ENCODE data around the gene PYCR2.

The PYCR2 gene

GRCh38 chr1:225921734-225922709 is 2.0 kb downstream of the PYCR2 start:
- 96% methylated on average over 21 of the region's 23 CpGs for whole genome bisulfite sequencing (ENCODE audit: insufficient coverage)
- H3K9me3 ChIP-seq (ENCODE audit: control extremely low read depth in 1 of 5, control insufficient read depth in 4 of 5, insufficient read depth in 2 of 5, low read depth in 1 of 5, low read length in 4 of 5) = no peaks in the 10 kb centered on the region
- no peak for DNase-seq
- ChIA-PET POLR2A (no interaction called here), CTCF (interaction anchor here (0.9 to 2.7 kb wide), 9 partner anchors 9 to 447 kb away, joined by 3 to 13 read pairs (median 4); partner anchors contain the start of gene SRP9)
- H3K36me3 ChIP-seq (ENCODE audit: control insufficient read depth in 4 of 4, insufficient read depth in 4 of 4, low read length in 3 of 4) = peaks cover 4 to 48% (median 25%) of the 10 kb centered on the region in 4 experiments
- H3K27me3 ChIP-seq (replicated peaks in 2 of 5; ENCODE audit: control insufficient read depth in 4 of 5, insufficient read depth in 5 of 5, low read length in 4 of 5) = no peaks in the 10 kb centered on the region
- H3K4me1 ChIP-seq (ENCODE audit: control extremely low read depth in 1 of 4, control insufficient read depth in 4 of 4, insufficient read depth in 4 of 4, low read length in 3 of 4) = peaks cover 3 to 67% (median 55%) of the 10 kb centered on the region in 4 experiments
- H3K4me3 ChIP-seq (ENCODE audit: control insufficient read depth in 1 of 7, extremely low read depth in 1 of 7, insufficient read depth in 4 of 7, low read depth in 2 of 7, low read length in 6 of 7) = peak overlapping the region in 1 of 7 experiments; percentile 95
- peak overlapping the region in 1 of 2 experiments; percentile 93 for H3K27ac ChIP-seq (ENCODE audit: insufficient read depth in 1 of 2, low read depth in 1 of 2, low read length in 2 of 2, poor library complexity in 1 of 2, severe bottlenecking in 2 of 2)

DNA sequence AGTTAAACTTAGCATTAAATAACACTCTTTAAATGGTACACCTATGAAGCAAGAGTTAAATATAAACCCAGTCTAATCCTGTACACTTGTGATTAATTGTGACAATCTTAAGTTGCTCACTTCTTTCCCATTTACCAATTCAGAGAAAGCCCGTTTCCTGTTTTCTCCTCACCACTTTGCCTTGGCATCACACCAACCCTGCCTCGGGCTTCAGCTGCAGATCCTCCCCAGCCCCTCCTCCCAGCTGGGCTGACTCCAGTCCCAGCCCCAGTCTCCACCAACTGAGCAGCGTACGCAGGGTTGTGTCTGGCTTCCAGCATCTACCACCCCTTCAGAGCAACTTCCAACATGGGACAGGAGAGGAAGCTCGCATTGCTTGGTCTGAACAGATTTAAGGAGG is 4.1 kb downstream of the PYCR2 start:
- 4% methylated on average over 4 of the region's 5 CpGs for WGBS (ENCODE audit: insufficient coverage)
- no peak overlapping the region for H3K27ac ChIP-seq (ENCODE audit: insufficient read depth in 1 of 2, low read depth in 1 of 2, low read length in 2 of 2, poor library complexity in 1 of 2, severe bottlenecking in 2 of 2)
- ChIA-PET POLR2A (no interaction called here), CTCF (interaction anchor here (0.7 to 2.6 kb wide), 10 partner anchors 11 to 147 kb away, joined by 3 to 7 read pairs (median 3); partner anchors contain the start of gene SRP9)
- H3K4me1 ChIP-seq (ENCODE audit: control extremely low read depth in 1 of 4, control insufficient read depth in 4 of 4, insufficient read depth in 4 of 4, low read length in 3 of 4) = peaks cover 3 to 57% (median 45%) of the 10 kb centered on the region in 4 experiments
- H3K4me3 ChIP-seq (ENCODE audit: control insufficient read depth in 1 of 7, extremely low read depth in 1 of 7, insufficient read depth in 4 of 7, low read depth in 2 of 7, low read length in 6 of 7) = peak overlapping the region in 2 of 7 experiments; percentile 4 to 52
- peak; percentile 45 to 77 (median 73) for DNase-seq
- H3K27me3 ChIP-seq (replicated peaks in 2 of 5; ENCODE audit: control insufficient read depth in 4 of 5, insufficient read depth in 5 of 5, low read length in 4 of 5) = no peaks in the 10 kb centered on the region
- H3K9me3 ChIP-seq (ENCODE audit: control extremely low read depth in 1 of 5, control insufficient read depth in 4 of 5, insufficient read depth in 2 of 5, low read depth in 1 of 5, low read length in 4 of 5) = no peaks in the 10 kb centered on the region
- H3K36me3 ChIP-seq (ENCODE audit: control insufficient read depth in 4 of 4, insufficient read depth in 4 of 4, low read length in 3 of 4) = peaks cover 6 to 61% (median 37%) of the 10 kb centered on the region in 4 experiments

- H3K4me3 ChIP-seq (ENCODE audit: control insufficient read depth in 1 of 7, extremely low read depth in 1 of 7, insufficient read depth in 4 of 7, low read depth in 2 of 7, low read length in 6 of 7) = no peak overlapping the region
- H3K4me1 ChIP-seq (ENCODE audit: control extremely low read depth in 1 of 4, control insufficient read depth in 4 of 4, insufficient read depth in 4 of 4, low read length in 3 of 4) = peaks cover 3 to 46% (median 36%) of the 10 kb centered on the region in 4 experiments
- DNase-seq = no peak
- CTCF ChIA-PET = interaction anchor here (1.1 to 2.6 kb wide), 9 partner anchors 12 to 444 kb away, joined by 3 to 8 read pairs (median 4); partner anchors contain the start of gene SRP9
- WGBS (ENCODE audit: insufficient coverage) = 100% methylated on average over 4 of the region's 4 CpGs
- POLR2A ChIA-PET = no interaction called here
- H3K27me3 ChIP-seq (replicated peaks in 2 of 5; ENCODE audit: control insufficient read depth in 4 of 5, insufficient read depth in 5 of 5, low read length in 4 of 5) = no peaks in the 10 kb centered on the region
- no peaks in the 10 kb centered on the region for H3K9me3 ChIP-seq (ENCODE audit: control extremely low read depth in 1 of 5, control insufficient read depth in 4 of 5, insufficient read depth in 2 of 5, low read depth in 1 of 5, low read length in 4 of 5)
- H3K36me3 ChIP-seq (ENCODE audit: control insufficient read depth in 4 of 4, insufficient read depth in 4 of 4, low read length in 3 of 4) = peaks cover 8 to 64% (median 41%) of the 10 kb centered on the region in 4 experiments
- H3K27ac ChIP-seq (ENCODE audit: insufficient read depth in 1 of 2, low read depth in 1 of 2, low read length in 2 of 2, poor library complexity in 1 of 2, severe bottlenecking in 2 of 2) = no peak overlapping the region
These were observed 5.8 kb downstream of the PYCR2 start for GRCh38 chr1:225918280-225918679.

GRCh38 chr1:225917536-225917935 is 6.5 kb downstream of the PYCR2 start:
- peak in 2 of 3 donors; percentile 23 to 30 for DNase-seq
- Histone ChIP-seq H3K4me3 (ENCODE audit: control insufficient read depth in 1 of 7, extremely low read depth in 1 of 7, insufficient read depth in 4 of 7, low read depth in 2 of 7, low read length in 6 of 7) (no peak overlapping the region), H3K4me1 (ENCODE audit: control extremely low read depth in 1 of 4, control insufficient read depth in 4 of 4, insufficient read depth in 4 of 4, low read length in 3 of 4) (peaks cover 0 to 38% (median 29%) of the 10 kb centered on the region in 4 experiments), H3K27me3 (replicated peaks in 2 of 5; ENCODE audit: control insufficient read depth in 4 of 5, insufficient read depth in 5 of 5, low read length in 4 of 5) (no peaks in the 10 kb centered on the region), H3K36me3 (ENCODE audit: control insufficient read depth in 4 of 4, insufficient read depth in 4 of 4, low read length in 3 of 4) (peaks cover 8 to 62% (median 43%) of the 10 kb centered on the region in 4 experiments), H3K9me3 (ENCODE audit: control extremely low read depth in 1 of 5, control insufficient read depth in 4 of 5, insufficient read depth in 2 of 5, low read depth in 1 of 5, low read length in 4 of 5) (no peaks in the 10 kb centered on the region), H3K27ac (ENCODE audit: insufficient read depth in 1 of 2, low read depth in 1 of 2, low read length in 2 of 2, poor library complexity in 1 of 2, severe bottlenecking in 2 of 2) (no peak overlapping the region)
- 100% methylated on average over 4 of the region's 5 CpGs for WGBS (ENCODE audit: insufficient coverage)
- POLR2A ChIA-PET = no interaction called here
- CTCF ChIA-PET = interaction anchor here (1.2 to 2.3 kb wide), 4 partner anchors 12 to 443 kb away, joined by 3 to 8 read pairs (median 4); no protein-coding TSS in a partner anchor

DNA sequence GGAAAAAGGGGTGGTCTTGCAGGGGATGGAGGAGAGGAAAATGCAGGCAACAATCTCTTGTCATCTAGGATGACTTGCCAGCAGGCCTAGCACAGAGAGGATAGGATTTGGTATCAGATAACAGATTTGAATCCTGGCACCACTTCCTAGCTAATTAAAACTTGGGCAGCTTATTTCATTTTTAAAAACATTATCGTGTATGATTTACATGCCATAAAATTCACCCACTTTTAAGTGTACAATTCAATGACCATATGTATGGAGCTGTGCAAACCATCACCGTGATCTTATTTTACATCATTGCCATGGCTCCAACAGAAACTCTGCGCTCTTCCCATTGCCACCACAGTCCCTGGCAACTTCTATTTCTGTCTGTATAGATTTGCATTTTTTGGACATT is 6.9 kb downstream of the PYCR2 start:
- 100% methylated on average over 1 of the region's 3 CpGs for WGBS (ENCODE audit: insufficient coverage)
- Histone ChIP-seq H3K27ac (ENCODE audit: insufficient read depth in 1 of 2, low read depth in 1 of 2, low read length in 2 of 2, poor library complexity in 1 of 2, severe bottlenecking in 2 of 2) (no peak overlapping the region), H3K9me3 (ENCODE audit: control extremely low read depth in 1 of 5, control insufficient read depth in 4 of 5, insufficient read depth in 2 of 5, low read depth in 1 of 5, low read length in 4 of 5) (no peaks in the 10 kb centered on the region), H3K36me3 (ENCODE audit: control insufficient read depth in 4 of 4, insufficient read depth in 4 of 4, low read length in 3 of 4) (peaks cover 7 to 58% (median 40%) of the 10 kb centered on the region in 4 experiments), H3K27me3 (replicated peaks in 2 of 5; ENCODE audit: control insufficient read depth in 4 of 5, insufficient read depth in 5 of 5, low read length in 4 of 5) (no peaks in the 10 kb centered on the region), H3K4me1 (ENCODE audit: control extremely low read depth in 1 of 4, control insufficient read depth in 4 of 4, insufficient read depth in 4 of 4, low read length in 3 of 4) (peaks cover 0 to 34% (median 24%) of the 10 kb centered on the region in 4 experiments), H3K4me3 (ENCODE audit: control insufficient read depth in 1 of 7, extremely low read depth in 1 of 7, insufficient read depth in 4 of 7, low read depth in 2 of 7, low read length in 6 of 7) (no peak overlapping the region)
- CTCF ChIA-PET = interaction anchor here (1.2 to 2.3 kb wide), 3 partner anchors 11 to 304 kb away, joined by 3 to 8 read pairs (median 4); no protein-coding TSS in a partner anchor
- no peak for DNase-seq
- POLR2A ChIA-PET = no interaction called here

GRCh38 chr1:225915538-225915991 is 8.5 kb downstream of the PYCR2 start:
- H3K4me3 ChIP-seq (ENCODE audit: control insufficient read depth in 1 of 7, extremely low read depth in 1 of 7, insufficient read depth in 4 of 7, low read depth in 2 of 7, low read length in 6 of 7) = no peak overlapping the region
- POLR2A ChIA-PET = no interaction called here
- CTCF ChIA-PET = interaction anchor here (1.1 to 1.2 kb wide), 2 partner anchors 33 to 434 kb away, joined by 3 to 4 read pairs; no protein-coding TSS in a partner anchor

More at GRCh38 chr1:225915538-225915991, 8.5 kb downstream of the PYCR2 start:
- Histone ChIP-seq H3K4me1 (ENCODE audit: control extremely low read depth in 1 of 4, control insufficient read depth in 4 of 4, insufficient read depth in 4 of 4, low read length in 3 of 4) (peaks cover 0 to 23% (median 17%) of the 10 kb centered on the region in 4 experiments), H3K27ac (ENCODE audit: insufficient read depth in 1 of 2, low read depth in 1 of 2, low read length in 2 of 2, poor library complexity in 1 of 2, severe bottlenecking in 2 of 2) (no peak overlapping the region), H3K9me3 (ENCODE audit: control extremely low read depth in 1 of 5, control insufficient read depth in 4 of 5, insufficient read depth in 2 of 5, low read depth in 1 of 5, low read length in 4 of 5) (no peaks in the 10 kb centered on the region), H3K27me3 (replicated peaks in 2 of 5; ENCODE audit: control insufficient read depth in 4 of 5, insufficient read depth in 5 of 5, low read length in 4 of 5) (no peaks in the 10 kb centered on the region), H3K36me3 (ENCODE audit: control insufficient read depth in 4 of 4, insufficient read depth in 4 of 4, low read length in 3 of 4) (peaks cover 4 to 44% (median 28%) of the 10 kb centered on the region in 4 experiments)
- WGBS (ENCODE audit: insufficient coverage) = 100% methylated on average over 5 of the region's 7 CpGs
- DNase-seq = no peak
